EH (cell line): ENCODE measurements around the gene EIF4G2.
"Not testable (repeated sequence)": the region's sequence is repeated elsewhere in the genome, so short reads cannot be mapped to it uniquely, and the experiment has no call there.

ENCODE experiments used
- DNase-seq: peaks from one replicate; pipeline ENCODE4 v3.0.0-alpha.2; 2015; ENCODE audit warnings: low read depth

EIF4G2 gene

DNA sequence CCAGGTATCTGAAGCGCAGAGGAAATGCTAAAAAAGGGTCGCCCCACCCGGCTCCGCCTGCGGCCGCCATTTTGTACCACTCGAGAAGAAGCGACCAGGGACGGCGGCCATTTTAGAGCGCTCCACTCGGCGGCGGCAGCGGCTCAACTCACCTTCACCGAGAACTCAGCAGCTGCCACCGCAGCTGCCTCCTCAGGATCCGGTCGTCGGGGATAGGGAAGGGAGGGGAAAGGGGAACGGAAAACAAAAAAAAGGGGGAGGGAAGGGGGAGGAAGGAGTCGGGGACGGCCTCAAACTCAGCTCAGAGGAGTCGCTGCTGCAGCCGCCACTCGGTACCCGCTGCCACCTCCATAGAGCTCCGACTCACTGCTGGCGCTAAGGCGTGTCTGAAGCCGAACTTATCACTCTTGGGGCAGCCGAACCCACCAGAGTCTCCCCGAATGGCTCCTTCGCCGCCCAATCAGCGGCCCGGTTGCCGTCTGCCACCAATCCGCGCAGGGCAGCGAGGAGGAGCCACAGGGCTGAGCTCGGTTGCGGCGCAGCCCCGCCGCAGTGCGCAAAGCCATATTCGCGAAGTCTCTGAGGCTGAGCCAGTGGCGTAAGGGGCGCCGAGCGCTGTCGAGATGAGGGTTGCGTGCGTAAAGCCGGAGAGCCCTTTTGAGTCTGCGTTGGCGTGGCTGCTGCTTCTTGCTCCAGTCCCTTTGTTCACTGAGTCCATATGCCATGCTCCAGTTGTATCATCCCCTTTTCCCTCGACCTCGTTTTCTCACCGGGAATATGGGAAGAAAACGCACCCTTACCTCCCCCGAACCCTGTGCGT, at the start of gene EIF4G2:
Gene EIF4G2 (minus strand): TSS at position 374 of the 820 bp plus-strand sequence.
- peak; percentile 99 for DNase-seq

DNA sequence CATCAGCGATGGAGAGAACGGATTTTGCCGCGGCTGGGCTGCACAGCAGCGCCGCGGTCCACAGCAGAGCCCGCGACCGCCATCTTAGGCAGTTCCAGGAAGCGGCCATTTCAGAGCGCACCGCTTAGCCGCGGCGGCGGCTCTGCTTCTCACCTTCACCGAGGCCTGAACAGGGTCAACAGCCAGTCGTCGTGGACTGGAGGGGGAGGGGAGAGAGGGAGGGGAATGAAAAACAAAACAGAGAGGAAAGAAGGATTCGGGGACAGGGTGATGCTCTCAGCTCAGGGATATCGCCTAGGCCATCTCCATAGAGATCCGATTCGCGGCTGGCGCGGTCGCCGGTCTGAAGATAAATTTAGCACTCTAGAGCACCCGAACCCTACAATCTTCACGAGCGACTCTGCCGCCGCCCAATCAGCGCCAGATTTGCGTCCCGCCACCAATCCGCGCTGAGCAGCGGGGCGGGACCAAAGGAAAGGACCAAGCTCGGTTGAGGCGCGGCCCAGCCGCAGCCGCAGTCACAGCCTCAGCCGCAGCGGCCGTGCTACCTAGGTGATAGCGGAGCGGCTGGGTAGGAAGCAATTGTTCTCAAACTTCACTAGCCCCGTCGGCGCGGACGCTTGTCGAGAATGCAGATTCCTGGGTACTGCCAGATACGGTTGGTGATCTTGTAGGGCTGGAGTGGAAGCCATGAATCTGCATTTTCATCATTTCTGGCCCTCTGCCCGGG, 49.1 kb upstream of the EIF4G2 start, which contains the start of gene ZBED5:
Gene ZBED5 (minus strand): TSS at position 345 of the 730 bp plus-strand sequence. CDS start 3,108 bp downstream, outside the sequence.
- DNase-seq: peak; percentile 97

DNA sequence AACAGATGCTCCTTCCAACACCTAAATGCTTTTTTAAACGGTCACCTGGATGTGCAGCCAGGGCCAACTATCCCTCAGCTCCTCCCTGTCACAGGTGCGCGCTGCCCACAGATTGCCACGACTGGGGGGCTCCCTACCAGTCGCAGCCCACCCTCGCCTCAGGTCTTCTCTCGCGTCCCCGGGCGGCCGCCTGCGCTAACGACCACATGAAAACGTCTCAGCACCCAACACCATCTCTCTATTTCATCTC, 48.7 kb upstream of the EIF4G2 start:
- no peak for DNase-seq

DNA sequence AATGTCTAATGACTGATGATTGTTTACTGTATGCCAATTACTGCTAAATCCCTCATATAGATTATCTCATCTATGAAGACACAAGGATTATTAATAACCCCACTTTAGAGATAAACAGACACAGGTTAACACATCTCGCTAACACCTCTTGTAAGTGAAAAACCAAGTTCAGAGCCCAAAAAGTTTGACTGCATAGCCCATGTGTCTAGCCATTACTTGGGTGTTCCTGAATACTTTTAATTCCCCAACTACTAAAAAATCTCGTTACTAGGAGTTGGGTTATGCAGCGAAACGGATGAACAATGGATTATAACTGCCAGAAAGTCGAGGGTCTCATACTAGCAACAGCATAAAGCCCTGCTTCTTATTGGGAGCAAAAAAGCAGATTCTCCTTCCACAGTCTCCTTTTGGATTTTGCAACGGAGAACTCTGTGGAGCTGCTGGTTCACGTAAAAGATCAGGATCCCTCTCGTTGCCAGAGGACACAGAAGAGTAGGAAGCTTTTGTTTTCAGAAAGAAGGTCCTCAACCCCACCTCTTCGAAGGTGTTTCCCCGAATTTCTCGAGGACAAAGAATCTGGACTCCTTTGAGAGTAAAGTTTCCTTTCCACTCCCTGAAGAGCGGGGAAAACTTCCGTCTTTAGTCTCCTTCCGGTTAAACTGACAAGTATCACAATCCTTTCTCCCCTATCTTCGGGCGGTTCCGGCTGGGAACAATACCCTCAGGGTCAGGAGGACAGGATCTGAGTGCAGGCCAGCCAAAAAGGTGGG, 48.1 kb upstream of the EIF4G2 start:
- DNase-seq: peak; percentile 65

DNA sequence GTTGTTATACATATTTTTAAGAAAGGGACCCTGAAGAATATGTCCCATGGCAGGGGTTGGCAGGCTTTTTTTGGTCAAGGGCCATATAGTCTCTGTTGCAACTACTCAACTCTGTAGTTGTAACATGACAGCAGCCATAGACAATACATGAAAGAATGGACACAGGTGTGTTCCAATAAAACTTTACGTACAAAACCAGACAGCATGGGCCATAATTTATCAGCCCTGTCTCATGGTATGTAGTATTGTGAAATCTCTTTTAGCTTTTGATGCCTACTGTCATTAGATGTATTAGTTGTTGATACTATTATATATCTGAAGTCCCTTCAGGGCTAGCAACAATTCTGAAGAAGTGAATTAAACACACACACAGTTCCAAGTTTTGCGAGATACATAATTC, 46.6 kb upstream of the EIF4G2 start:
- no peak for DNase-seq

DNA sequence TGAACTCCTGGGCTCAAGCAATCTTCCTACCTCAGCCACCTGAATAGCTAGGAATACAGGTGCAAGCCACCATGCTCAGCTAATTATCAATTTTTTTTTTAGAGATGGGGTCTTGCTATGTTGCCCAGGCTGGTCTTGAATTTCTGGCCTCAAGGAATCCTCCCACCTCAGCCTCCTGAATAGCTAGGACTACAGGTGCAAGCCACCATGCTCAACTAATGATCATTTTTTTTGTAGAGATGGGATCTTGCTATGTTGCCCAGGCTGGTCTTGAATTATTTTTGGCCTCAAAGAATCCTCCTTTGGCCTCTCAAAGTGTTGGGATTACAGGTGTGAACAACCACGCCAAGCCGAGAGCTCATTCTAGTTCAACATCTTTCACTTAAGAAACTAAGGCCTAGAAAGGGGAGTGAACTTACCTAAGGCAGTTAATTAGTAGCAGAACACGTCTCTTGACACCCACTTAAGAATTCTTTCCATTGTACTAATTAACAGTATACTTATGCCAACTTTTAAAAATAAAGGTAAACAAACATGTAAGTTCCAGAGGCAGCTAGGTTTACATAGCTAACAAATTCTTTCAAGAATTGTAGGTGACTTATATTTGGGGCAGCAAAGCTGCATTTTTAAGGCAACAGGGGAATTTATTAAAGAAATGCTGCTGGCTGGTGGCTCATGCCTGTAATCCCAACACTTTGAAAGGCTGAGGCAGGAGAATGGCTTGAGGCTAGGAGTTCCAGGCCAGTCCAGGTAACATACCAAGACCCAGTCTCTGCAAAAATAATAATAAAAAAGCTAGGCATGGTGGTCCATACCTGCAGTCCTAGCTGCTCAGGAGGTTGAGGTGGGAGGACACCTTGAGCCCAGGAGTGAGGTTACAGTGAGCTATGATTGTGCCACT, 39.5 kb upstream of the EIF4G2 start:
- no peak for DNase-seq

DNA sequence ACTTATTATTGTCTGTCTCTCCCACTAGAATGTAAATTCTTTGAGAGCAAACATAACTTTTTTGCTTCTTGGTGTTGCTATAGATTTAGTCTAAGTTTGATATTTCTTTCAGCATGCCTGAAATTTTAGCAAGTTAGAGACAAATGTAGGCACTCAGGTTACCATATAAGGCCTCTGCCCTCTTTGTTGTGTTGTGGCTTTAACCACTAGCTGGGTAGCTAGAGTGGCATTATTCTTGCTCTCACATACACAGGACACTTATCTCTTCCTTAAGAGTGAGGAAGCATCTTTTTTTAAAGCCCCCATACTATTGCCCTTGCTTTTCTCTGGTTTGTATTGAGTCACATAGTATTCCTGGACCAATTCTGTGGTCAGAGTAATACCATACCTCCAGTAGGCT, 37.9 kb upstream of the EIF4G2 start:
- DNase-seq: no peak

DNA sequence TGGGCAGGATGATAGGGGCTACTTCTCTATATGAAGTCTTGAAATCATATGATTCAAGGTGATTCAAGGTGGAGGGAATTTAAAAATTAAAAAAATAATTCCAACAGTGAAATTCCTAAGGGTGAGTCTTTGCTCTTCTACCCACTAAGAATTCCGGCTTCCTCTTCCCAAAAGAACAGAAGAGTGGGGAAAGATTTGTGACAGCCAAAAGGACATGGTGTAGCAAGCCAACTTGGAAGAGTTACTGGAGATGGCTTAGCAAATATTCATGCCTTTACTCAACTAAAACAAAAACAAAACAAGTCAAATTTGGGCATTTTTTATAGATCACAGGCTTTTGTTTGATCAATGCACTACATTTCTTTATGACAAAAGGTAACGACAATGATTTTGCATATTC, 36.9 kb upstream of the EIF4G2 start:
- no peak for DNase-seq

DNA sequence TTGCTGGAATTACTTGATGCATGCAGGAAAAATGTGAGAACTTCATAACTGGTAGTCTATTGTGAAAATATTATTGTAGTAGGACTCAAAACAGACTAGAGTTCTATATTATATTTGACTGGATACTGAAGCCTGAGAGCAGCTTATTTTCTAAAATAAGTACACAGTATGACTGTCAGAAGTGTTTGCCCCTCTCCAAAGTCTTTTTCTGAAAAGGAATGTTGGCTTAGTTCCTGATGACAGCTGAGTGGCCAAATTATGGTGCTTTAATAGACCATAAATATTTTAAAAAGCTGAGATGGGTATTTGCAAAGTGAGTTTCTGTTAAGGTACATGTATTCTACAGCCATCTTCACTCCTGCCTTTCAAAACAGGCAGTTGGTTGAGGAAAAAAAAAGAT, 36.1 kb upstream of the EIF4G2 start:
- peak; percentile 55 for DNase-seq

DNA sequence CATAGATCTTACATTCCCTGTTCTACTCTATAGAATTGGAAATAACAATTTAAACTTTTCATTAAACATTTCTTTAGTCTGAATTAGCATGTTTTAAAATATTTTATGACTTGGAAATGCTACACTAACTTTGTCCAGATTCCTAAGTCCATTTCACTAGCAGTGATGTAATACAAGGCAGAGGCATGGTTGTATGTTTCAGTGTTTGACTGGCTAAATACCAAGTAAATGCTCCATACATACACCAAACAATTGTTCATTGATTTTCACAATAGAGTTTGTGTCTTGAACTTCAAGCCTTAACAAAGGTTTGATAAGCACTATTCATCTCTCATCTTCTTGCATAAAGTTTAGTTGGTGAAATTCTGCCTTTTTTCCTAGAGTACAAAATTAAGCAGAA, 35.6 kb upstream of the EIF4G2 start:
- DNase-seq: peak; percentile 22

DNA sequence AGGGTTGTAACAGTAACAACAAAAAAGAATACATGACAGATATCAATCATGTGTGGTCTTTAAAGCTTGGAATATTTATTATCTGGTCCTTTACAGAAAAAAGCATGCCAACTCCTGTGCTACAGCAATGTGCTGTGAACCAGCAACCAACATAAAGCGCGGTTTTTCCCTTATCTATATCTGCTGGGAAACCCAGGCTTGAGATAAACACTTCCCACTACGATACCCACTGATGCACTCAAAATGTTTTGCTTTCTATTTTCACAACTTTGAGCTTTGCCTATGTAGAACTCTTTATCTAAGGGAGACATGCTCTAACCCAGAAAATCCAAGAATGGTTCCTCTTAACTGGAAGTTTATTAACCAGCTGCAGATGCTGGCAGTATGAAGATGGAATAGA, 30.2 kb upstream of the EIF4G2 start:
- DNase-seq: no peak

DNA sequence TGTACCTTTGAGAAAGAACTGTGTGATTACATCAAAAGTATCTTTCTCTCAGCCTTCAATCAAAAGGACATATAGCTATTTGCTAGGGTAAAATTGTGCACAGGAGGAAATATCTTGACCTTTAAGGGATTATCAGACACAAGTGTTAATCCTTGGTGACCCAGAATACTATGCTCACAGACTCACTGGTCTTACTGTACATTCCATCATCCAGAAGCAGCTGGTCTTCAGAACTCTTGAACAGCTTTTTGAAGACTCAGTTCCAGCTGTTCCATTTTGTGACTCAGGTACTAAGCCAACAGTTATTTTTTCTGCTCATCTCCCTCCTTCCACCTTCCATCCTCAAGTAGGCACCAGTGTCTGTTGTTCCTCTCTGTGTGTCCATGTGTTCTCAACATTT, 29.4 kb upstream of the EIF4G2 start:
- DNase-seq: no peak

DNA sequence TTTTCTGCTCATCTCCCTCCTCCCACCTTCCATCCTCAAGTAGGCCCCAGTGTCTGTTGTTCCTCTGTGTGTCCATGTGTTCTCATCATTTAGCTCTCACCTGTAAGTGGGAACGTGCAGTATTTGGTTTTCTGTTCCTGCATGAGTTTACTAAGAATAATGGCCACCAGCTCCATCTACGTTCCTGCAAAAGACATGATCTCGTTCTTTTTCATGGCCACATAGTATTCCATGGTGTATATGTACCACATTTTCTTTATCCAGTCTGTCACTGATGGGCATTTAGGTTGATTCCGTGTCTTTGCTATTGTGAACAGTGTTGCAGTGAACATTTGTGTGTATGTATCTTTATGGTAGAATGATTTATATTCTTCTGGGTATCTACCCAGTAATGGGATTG, 28.2 kb upstream of the EIF4G2 start:
- DNase-seq: not testable (repeated sequence)

DNA sequence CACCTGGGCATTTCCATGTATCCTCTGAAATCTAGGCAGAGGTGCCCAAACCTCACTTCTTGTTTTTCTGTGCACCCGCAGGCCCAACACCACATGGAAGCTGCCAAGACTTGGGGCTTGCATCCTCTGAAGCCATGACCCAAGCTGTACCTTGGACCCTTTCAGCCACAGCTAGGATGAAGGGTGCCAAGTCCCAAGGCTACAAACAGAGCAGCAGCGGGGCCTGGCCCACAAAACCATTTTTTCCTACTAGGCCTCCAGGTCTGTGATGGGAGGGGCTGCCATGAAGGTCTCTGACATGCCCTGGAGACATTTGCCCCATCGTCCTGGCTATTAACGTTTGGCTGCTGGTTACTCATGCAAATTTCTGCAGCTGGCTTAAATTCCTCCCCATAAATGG, 20.4 kb upstream of the EIF4G2 start:
- no peak for DNase-seq

DNA sequence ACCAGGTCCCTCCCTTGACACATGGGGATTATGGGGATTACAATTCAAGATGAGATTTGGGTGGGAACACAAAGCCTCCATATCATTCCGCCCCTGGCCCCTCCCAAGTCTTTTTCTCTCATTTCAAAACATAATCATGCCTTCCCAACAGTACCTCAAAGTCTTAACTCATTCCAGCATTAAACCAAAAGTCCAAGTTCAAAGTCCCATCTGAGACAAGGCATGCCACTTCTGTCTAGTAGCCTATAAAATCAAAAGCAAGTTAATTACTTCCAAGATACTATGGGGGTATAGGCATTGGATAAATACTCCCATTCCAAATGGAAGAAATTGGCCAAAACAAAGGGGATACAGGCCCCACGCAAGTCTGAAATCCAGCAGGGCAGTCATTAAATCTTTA, 19.7 kb upstream of the EIF4G2 start:
- no peak for DNase-seq

DNA sequence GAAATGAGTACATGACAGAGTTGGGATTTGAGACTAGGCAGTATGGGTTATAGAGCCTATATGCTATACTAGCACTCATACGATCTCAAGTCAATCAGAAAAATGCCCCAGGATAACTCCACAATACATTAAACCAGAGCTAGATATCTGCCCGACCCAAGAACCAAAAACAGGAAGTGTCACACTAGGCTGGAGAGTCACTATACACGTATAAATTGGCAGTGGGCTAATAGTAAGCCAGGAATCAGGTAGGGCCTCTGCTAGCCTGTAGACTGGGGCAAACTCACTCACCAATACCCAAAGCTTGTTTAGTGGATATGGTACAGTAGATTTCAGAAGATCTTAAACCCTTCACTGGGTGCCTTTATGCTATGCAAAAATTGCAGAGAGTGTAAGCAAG, 16.2 kb upstream of the EIF4G2 start:
- no peak for DNase-seq

DNA sequence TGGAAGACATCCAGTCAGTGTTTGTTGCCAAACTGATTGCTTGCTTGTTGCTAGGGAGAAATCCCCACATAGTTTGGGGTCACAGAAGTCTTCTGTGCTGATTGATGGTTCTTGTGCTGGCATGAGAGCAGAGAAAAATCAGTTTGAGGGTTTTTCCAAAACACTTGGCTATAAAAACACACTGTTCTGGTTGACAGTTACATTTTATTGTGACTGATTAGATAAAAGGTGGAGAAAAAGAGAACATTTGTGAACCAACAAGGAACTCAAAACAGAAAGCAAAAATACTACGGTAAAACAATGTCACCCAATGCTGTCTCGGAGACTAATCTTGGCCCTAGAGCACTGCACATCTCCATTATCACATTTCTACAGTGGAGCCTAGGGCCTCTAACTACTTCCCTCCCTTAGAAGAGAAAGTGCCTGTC, 14.4 kb upstream of the EIF4G2 start:
- peak; percentile 14 for DNase-seq

DNA sequence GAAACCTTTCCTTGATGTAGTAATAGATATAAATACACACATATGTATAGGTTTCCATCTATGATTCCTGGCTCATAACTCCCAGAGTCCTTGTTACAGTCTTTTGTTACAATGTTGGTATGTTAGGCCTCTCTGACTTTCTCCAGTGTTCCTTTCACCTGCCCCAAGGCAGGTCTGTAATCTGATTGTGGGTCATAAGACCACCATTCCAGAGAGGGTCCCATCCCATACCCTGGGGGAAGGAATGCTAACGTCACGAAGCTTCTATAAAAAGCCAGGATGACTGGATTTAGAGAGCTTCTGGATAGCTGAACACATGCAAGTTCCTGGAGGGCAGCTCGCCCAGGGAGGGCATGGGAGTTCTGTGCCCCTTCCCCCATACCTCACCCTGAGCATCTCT, 13.8 kb upstream of the EIF4G2 start:
- DNase-seq: not testable (repeated sequence)

DNA sequence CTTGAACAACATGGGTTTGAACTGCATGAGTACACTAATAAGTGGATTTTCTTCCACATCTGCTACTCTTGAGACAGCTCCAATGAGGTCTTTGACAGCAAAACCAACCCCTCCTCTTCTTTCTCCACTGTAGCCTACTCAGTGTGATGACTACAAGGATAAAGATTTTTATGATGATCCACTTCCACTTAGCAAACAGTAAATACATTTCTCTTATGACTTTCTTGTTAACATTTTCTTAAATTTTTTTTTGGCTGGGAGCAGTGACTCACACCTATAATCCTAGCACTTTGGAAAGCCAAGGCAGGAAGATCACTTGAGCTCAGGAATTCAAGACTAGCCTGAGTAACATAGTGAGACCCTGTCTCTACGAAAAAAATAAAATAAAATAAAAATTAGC, 9.9 kb upstream of the EIF4G2 start:
- DNase-seq: peak; percentile 96

DNA sequence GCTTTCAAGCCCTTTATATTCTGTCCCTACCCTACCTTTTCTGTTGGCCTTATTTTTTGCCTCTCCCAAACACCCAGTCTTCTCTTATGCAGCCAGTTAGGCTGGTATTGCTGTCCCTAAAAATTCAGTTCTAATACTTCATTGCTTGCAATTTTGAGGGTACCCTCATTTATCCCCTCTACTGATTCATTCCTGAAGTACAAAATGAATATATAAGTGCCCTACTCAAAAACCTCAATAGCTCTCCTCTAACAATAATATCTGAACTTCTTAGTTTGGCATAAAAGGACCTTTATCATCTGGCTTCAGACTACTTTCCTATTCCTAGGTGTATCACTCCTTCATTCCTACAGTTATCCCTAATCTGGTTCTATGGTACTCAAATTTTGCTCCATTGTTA, 5.2 kb upstream of the EIF4G2 start:
- DNase-seq: no peak

DNA sequence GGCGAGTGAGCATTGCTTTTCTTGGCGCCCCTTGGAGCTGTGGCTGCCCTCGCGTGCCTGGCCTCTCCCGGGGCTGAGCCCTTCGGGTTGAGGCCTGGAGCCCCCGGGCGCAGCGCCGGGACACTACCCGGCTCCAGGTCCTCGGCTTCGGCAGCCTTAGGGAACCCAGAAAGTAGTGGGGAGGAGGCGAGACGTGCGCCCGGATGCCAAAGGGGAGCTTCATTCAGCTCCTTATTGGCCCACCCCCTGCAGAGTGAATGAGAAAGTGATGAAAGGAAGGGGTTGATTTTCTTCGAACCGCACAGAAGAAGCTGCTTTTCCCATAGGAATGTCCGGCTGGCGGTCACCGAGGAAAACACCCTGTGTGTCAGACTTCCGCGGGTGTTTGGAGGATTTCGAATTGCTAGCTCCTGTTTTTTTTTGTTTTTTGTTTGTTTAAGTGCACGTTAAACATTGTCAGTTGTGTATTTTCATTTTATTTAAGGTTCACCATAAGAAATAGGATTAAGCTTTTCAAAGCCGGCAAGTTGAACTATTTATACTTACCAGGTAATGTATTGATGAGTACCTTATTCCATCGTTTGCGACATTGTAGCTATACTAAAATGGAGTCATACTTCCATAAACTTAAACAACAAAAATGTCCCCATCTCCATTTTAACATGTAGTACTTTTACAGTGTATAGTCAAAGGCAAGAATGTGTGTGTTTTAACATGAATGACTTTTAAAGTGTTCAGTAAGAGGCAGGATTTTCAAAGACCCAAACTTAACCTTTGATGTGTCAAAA, 841 bp upstream of the EIF4G2 start:
- DNase-seq: peak; percentile 90
